HepG2 (cell line): ENCODE results near the gene METTL4. TPM values are rescaled to one million over a fixed set of nuclear protein-coding genes. Genes with fewer than 3 reads are reported as not detected.

Experiments
- ATAC-seq: fragments of 200-7000 bp; cut with Tn5 transposase; 3 replicates; pipeline ENCODE4 v1.9.1; 2020; ENCODE audit warnings: mild to moderate bottlenecking, moderate library complexity
- BruUV-seq: library from RNA; stranded (reverse); fragments of 400-500 nt; replicated peaks from 2 replicates; lab custom pipeline; 2021; lab: Mats Ljungman, UMichigan
- CTCF ChIA-PET: fragments of 300-600 bp; formaldehyde crosslinking; extraction: SDS; loops from one replicate; lab custom pipeline; 2021; ENCODE audit warnings: low total read pairs, inconsistent platforms, low intra/inter-chr PET ratio; lab: Yijun Ruan, JAX
- POLR2A ChIA-PET: fragments of 350-600 bp; sonication (Branson Sonifier 250); formaldehyde crosslinking; loops from one replicate; lab custom pipeline; 2020; ENCODE audit warnings: antibody characterized with exemption, inconsistent platforms; lab: Yijun Ruan, JAX
- DNase-seq: peaks from one replicate; pipeline ENCODE4 v3.0.0-alpha.2; 2015; ENCODE audit warnings: low spot score
- FAIRE-seq: peaks from 3 replicates; lab custom pipeline; 2011; peaks lifted over from hg19 to GRCh38; lab: Jason Lieb, UNC
- H2AFZ ChIP-seq: one replicate; pipeline ENCODE4 v1.6.1; 2011; ENCODE audit warnings: low read length, inconsistent platforms
- H3K27ac ChIP-seq: fragments of 300-600 bp; 3 replicates; pipeline ENCODE4 v1.8.0; 2011; ENCODE audit warnings: mixed run types, mild to moderate bottlenecking, mixed read lengths, low read length, inconsistent platforms; ENCODE audit not compliant: insufficient read depth; ENCODE audit errors: extremely low read length
- H3K27me3 ChIP-seq, 2 experiments: fragments of 200-600 bp in 1 of 2; 2 replicates in 1 of 2; 3 replicates in 1 of 2; pipeline versions ENCODE4 v1.6.0 to v1.8.0; 2011; ENCODE audit warnings: low read length in 2 of 2, mild to moderate bottlenecking in 2 of 2, moderate library complexity in 2 of 2, inconsistent platforms in 1 of 2; ENCODE audit not compliant: insufficient read depth in 2 of 2, control insufficient read depth in 1 of 2
- H3K36me3 ChIP-seq, 2 experiments: fragments of 200-600 bp in 1 of 2; replicated peaks in 1 of 2; 2 replicates in 1 of 2; 3 replicates in 1 of 2; pipeline versions ENCODE4 v1.5.1 to v1.8.0; 2011; ENCODE audit warnings: low read length in 2 of 2, inconsistent platforms in 1 of 2; ENCODE audit not compliant: insufficient read depth in 2 of 2, control insufficient read depth in 1 of 2
- H3K4me1 ChIP-seq: 2 replicates; pipeline ENCODE4 v1.5.1; 2012; ENCODE audit warnings: low read length, inconsistent platforms; ENCODE audit not compliant: insufficient read depth
- H3K4me2 ChIP-seq: 2 replicates; pipeline ENCODE4 v1.6.0; 2011; ENCODE audit warnings: low read depth, low read length, inconsistent platforms
- H3K4me3 ChIP-seq, 3 experiments: fragments of 200-600 bp in 1 of 3; sonication (generic), shearing (Covaris generic) in 1 of 3; replicated peaks in 1 of 3; 2 replicates each; pipeline ENCODE4 v1.5.1; 2011 to 2016; ENCODE audit warnings: low read length in 3 of 3, inconsistent platforms in 2 of 3, low read depth in 2 of 3, mild to moderate bottlenecking in 2 of 3, control low read depth in 1 of 3, mixed read lengths in 1 of 3; ENCODE audit not compliant: insufficient read depth in 1 of 3
- H3K79me2 ChIP-seq: one replicate; pipeline ENCODE4 v1.6.1; 2011; ENCODE audit warnings: low read length, inconsistent platforms; ENCODE audit not compliant: insufficient read depth
- H3K9ac ChIP-seq: 2 replicates; pipeline ENCODE4 v1.6.0; 2011; ENCODE audit warnings: mild to moderate bottlenecking, low read depth, low read length, inconsistent platforms; ENCODE audit not compliant: insufficient read depth
- H3K9me3 ChIP-seq: 2 replicates; pipeline ENCODE4 v1.5.1; 2012; ENCODE audit warnings: mild to moderate bottlenecking, low read length
- H4K20me1 ChIP-seq: 2 replicates; pipeline ENCODE4 v1.6.0; 2011; ENCODE audit warnings: inconsistent platforms, mild to moderate bottlenecking, low read length, moderate library complexity; ENCODE audit not compliant: insufficient read depth
- AHR ChIP-seq: IDR thresholded peaks from 2 replicates; pipeline ENCODE4 v1.6.1; 2018; ENCODE audit warnings: missing genetic modification reagents, missing compliant biosample characterization
- FOXP1 ChIP-seq, 2 experiments: fragments of 450-650 bp in 1 of 2; IDR thresholded peaks; 2 replicates each; pipeline ENCODE4 v1.6.1; 2017 to 2018; ENCODE audit warnings: antibody characterized with exemption in 1 of 2
- KDM4B ChIP-seq: sonication (generic); formaldehyde crosslinking; IDR thresholded peaks from 2 replicates; pipeline ENCODE4 v1.4.0; 2020; ENCODE audit warnings: missing genetic modification reagents
- MBNL3 ChIP-seq: fragments of 250-450 bp; sonication (Bioruptor Pico); conservative IDR thresholded peaks from 2 replicates; pipeline ENCODE4 v1.8.0; 2022; ENCODE audit warnings: mild to moderate bottlenecking, inconsistent platforms
- PHF5A ChIP-seq: IDR thresholded peaks from one replicate; pipeline ENCODE4 v1.6.1; 2018; ENCODE audit warnings: low read depth, missing genetic modification reagents; ENCODE audit not compliant: unreplicated experiment
- RARA ChIP-seq: IDR thresholded peaks from 2 replicates; pipeline ENCODE4 v1.6.1; 2016; ENCODE audit warnings: missing genetic modification reagents, missing compliant biosample characterization
- SNAI1 ChIP-seq: sonication (generic); formaldehyde crosslinking; IDR thresholded peaks from 2 replicates; pipeline ENCODE4 v1.5.0; 2020; ENCODE audit warnings: mild to moderate bottlenecking, missing genetic modification reagents, borderline replicate concordance
- SOX13 ChIP-seq, 3 experiments: fragments of 450-650 bp in 1 of 3; sonication (generic) in 1 of 3; formaldehyde crosslinking in 1 of 3; IDR thresholded peaks in 2 of 3; conservative IDR thresholded peaks in 1 of 3; 2 replicates each; pipeline versions ENCODE4 v1.5.0 to v1.6.1; 2016 to 2020; ENCODE audit warnings: antibody characterized with exemption in 1 of 3, mild to moderate bottlenecking in 1 of 3, missing compliant biosample characterization in 1 of 3, missing genetic modification reagents in 1 of 3, moderate library complexity in 1 of 3
- ZNF367 ChIP-seq: sonication (generic); formaldehyde crosslinking; IDR thresholded peaks from 2 replicates; pipeline ENCODE4 v1.4.0; 2020; ENCODE audit warnings: missing genetic modification reagents, borderline replicate concordance
- WGBS: methylation state at CpG from one replicate; pipeline ENCODE4 v1.1.6; 2017; ENCODE audit warnings: low lambda C conversion rate; 5-methylcytosine and 5-hydroxymethylcytosine counted together
- in situ Hi-C: cut with HindIII; loops from 2 replicates; pipeline ENCODE4 v1.10.0; 2017; ENCODE audit warnings: low pct_unique_long_range_greater_than_20kb; ENCODE audit not compliant: extremely low pct_ligation_motif_present
- intact Hi-C: fragments of 100-400 bp; cut with micrococcal nuclease; formaldehyde crosslinking; loops from one replicate; pipeline ENCODE4 v1.10.0; 2022; ENCODE audit not compliant: unreplicated experiment
- polyA plus RNA-seq, 8 experiments: library from polyadenylated mRNA; depleted of rRNA in 3 of 8; stranded (reverse) in 7 of 8; unstranded in 1 of 8; fragments of >200 nt; fragmentation: Illumina TruSeq in 4 of 8; extraction: Trizol in 4 of 8; gene quantifications; 2 replicates each; pipeline versions ENCODE4 v1.2.1 to v1.2.3, GENCODE V29; 2011 to 2016; ENCODE audit warnings: low read depth in 4 of 8, missing spikeins in 1 of 8, mixed read lengths in 1 of 8; ENCODE audit not compliant: insufficient read depth in 1 of 8
- total RNA-seq, 5 experiments: library from RNA; depleted of rRNA; stranded (reverse); fragments of >200 nt; fragmentation: Illumina TruSeq; extraction: Trizol; gene quantifications; 2 replicates each; pipeline ENCODE4 v1.2.3, GENCODE V29; 2016; ENCODE audit warnings: low read depth in 1 of 5
- TF ChIP-seq, protein P1 (sequence below): sonication (generic); formaldehyde crosslinking; IDR thresholded peaks from 2 replicates; pipeline ENCODE4 v1.4.0; 2020; ENCODE audit warnings: missing genetic modification reagents
- TF ChIP-seq, protein P2 (sequence below): sonication (generic); formaldehyde crosslinking; IDR thresholded peaks from 2 replicates; pipeline ENCODE4 v1.4.0; 2020; ENCODE audit warnings: missing genetic modification reagents

Gene METTL4
- total and polyA plus RNA-seq, 2 of the 13 experiments (the other 11 are each of a cell fraction or from before 2014, with no cell fraction given) = 6.8 to 8.1 TPM

DNA sequence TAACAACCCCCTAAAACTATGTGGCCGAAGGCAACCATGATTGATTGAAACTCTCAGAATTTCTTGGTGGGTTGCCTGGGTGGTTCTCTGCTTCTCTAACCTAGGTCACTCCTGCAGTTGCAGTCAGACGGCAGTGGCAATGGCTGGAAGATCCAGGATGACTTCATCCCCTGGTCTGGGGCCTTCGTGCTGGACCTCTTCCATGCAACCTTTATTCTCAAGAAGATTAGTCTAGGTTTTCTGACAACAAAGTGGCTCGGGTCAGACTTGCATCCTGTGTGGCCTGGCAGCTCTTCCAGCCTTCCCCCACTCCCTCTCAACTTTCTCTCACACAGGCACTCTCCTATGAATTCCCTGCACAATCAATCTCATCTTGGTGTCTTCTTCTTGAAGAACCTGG, 76.4 kb downstream of the METTL4 start:
- POLR2A ChIA-PET = no interaction called here
- no peaks in the 10 kb centered on the region for H3K79me2 ChIP-seq
- no peaks in the 10 kb centered on the region for H3K4me1 ChIP-seq
- intact Hi-C loops = no loop called here
- no peaks in the 10 kb centered on the region for H3K36me3 ChIP-seq
- 0 out of 2 replicates have a peak, but pooled peaks cover 2% of the 10 kb centered on the region for H4K20me1 ChIP-seq
- ATAC-seq = no peak
- TF ChIP-seq AHR (CRISPR knock-in tag) (no peak), RARA (CRISPR knock-in tag) (no peak), PHF5A (CRISPR knock-in tag) (no peak), ZNF367 (CRISPR knock-in tag) (no peak), SNAI1 (CRISPR knock-in tag) (no peak), KDM4B (CRISPR knock-in tag) (no peak), SOX13 (IDR thresholded peaks at IDR 0.05) (no peak), SOX13 (CRISPR knock-in tag; conservative IDR thresholded peaks at IDR 0.05 in 1 of 2, IDR thresholded peaks at IDR 0.05 in 1 of 2) (no peak), FOXP1 (IDR thresholded peaks at IDR 0.05) (no peak), FOXP1 (CRISPR knock-in tag; IDR thresholded peaks at IDR 0.05) (no peak), MBNL3 (no peak)
- TF ChIP-seq, protein P1, sequence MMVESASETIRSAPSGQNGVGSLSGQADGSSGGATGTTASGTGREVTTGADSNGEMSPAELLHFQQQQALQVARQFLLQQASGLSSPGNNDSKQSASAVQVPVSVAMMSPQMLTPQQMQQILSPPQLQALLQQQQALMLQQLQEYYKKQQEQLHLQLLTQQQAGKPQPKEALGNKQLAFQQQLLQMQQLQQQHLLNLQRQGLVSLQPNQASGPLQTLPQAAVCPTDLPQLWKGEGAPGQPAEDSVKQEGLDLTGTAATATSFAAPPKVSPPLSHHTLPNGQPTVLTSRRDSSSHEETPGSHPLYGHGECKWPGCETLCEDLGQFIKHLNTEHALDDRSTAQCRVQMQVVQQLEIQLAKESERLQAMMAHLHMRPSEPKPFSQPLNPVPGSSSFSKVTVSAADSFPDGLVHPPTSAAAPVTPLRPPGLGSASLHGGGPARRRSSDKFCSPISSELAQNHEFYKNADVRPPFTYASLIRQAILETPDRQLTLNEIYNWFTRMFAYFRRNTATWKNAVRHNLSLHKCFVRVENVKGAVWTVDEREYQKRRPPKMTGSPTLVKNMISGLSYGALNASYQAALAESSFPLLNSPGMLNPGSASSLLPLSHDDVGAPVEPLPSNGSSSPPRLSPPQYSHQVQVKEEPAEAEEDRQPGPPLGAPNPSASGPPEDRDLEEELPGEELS = no peak
- TF ChIP-seq, protein P2, sequence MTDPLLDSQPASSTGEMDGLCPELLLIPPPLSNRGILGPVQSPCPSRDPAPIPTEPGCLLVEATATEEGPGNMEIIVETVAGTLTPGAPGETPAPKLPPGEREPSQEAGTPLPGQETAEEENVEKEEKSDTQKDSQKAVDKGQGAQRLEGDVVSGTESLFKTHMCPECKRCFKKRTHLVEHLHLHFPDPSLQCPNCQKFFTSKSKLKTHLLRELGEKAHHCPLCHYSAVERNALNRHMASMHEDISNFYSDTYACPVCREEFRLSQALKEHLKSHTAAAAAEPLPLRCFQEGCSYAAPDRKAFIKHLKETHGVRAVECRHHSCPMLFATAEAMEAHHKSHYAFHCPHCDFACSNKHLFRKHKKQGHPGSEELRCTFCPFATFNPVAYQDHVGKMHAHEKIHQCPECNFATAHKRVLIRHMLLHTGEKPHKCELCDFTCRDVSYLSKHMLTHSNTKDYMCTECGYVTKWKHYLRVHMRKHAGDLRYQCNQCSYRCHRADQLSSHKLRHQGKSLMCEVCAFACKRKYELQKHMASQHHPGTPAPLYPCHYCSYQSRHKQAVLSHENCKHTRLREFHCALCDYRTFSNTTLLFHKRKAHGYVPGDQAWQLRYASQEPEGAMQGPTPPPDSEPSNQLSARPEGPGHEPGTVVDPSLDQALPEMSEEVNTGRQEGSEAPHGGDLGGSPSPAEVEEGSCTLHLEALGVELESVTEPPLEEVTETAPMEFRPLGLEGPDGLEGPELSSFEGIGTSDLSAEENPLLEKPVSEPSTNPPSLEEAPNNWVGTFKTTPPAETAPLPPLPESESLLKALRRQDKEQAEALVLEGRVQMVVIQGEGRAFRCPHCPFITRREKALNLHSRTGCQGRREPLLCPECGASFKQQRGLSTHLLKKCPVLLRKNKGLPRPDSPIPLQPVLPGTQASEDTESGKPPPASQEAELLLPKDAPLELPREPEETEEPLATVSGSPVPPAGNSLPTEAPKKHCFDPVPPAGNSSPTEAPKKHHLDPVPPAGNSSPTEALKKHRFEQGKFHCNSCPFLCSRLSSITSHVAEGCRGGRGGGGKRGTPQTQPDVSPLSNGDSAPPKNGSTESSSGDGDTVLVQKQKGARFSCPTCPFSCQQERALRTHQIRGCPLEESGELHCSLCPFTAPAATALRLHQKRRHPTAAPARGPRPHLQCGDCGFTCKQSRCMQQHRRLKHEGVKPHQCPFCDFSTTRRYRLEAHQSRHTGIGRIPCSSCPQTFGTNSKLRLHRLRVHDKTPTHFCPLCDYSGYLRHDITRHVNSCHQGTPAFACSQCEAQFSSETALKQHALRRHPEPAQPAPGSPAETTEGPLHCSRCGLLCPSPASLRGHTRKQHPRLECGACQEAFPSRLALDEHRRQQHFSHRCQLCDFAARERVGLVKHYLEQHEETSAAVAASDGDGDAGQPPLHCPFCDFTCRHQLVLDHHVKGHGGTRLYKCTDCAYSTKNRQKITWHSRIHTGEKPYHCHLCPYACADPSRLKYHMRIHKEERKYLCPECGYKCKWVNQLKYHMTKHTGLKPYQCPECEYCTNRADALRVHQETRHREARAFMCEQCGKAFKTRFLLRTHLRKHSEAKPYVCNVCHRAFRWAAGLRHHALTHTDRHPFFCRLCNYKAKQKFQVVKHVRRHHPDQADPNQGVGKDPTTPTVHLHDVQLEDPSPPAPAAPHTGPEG = no peak
- TF ChIP-seq, all 625 proteins: peak for 0
- in situ Hi-C loops = no loop called here
- CTCF ChIA-PET = no interaction called here
- no peak overlapping the region for H3K4me3 ChIP-seq
- no TSS peak for BruUV-seq
- H3K27ac ChIP-seq = no peak overlapping the region
- no peaks in the 10 kb centered on the region for H3K9me3 ChIP-seq
- H3K4me2 ChIP-seq = no peak overlapping the region
- WGBS = 3% methylated on average over 4 of the region's 4 CpGs
- DNase-seq (no peak), FAIRE-seq (no peak)
- no peak overlapping the region for H3K9ac ChIP-seq
- peaks cover 0 to 5% of the 10 kb centered on the region in 2 experiments; a peak in 1 of 5 replicates for H3K27me3 ChIP-seq
- H2AFZ ChIP-seq = no peak overlapping the region
